PC-3 (cell line): ENCODE measurements around the gene CHRNA4. TPM values are rescaled to one million over a fixed set of nuclear protein-coding genes. Genes with fewer than 3 reads are reported as not detected.
A peak's percentile ranks its signal among the peaks of the same experiment; 100 is the strongest.

Experiments used
- ATAC-seq: fragments of 200-7000 bp; cut with Tn5 transposase; 2 replicates; pipeline ENCODE4 v1.9.1; 2020; ENCODE audit warnings: mild to moderate bottlenecking, moderate library complexity
- Bru-seq: library from RNA; stranded (reverse); fragments of 400-500 nt; gene quantifications from one replicate; lab custom pipeline; 2021; lab: Mats Ljungman, UMichigan
- BruChase-seq, 2 experiments: library from RNA; stranded (reverse); fragments of 400-500 nt; gene quantifications; one replicate each; lab custom pipeline; 2021; lab: Mats Ljungman, UMichigan
- BruUV-seq: library from RNA; stranded (reverse); fragments of 400-500 nt; replicated peaks from 2 replicates; lab custom pipeline; 2021; lab: Mats Ljungman, UMichigan
- CTCF ChIA-PET: fragments of 300-600 bp; sonication (Branson Sonifier 250); formaldehyde crosslinking; loops from one replicate; lab custom pipeline; 2022; ENCODE audit warnings: antibody characterized with exemption; lab: Charles Lee
- POLR2A ChIA-PET: fragments of 300-600 bp; sonication (Branson Sonifier 250); formaldehyde crosslinking; loops from one replicate; lab custom pipeline; 2022; ENCODE audit warnings: antibody characterized with exemption; ENCODE audit not compliant: unreplicated experiment; lab: Charles Lee
- DNase-seq: peaks from one replicate; pipeline ENCODE4 v3.0.0-alpha.2; 2015
- H2AFZ ChIP-seq: fragments of 300-600 bp; sonication (generic); 2 replicates; pipeline ENCODE4 v1.6.0; 2016; ENCODE audit warnings: antibody characterized with exemption, low read length
- H3F3A ChIP-seq: fragments of 300-600 bp; sonication (generic); one replicate; pipeline ENCODE4 v1.6.0; 2017; ENCODE audit warnings: antibody characterized with exemption, low read length, control low read depth, mild to moderate bottlenecking; ENCODE audit not compliant: unreplicated experiment
- H3K27ac ChIP-seq: fragments of 300-600 bp; sonication (generic); 2 replicates; pipeline ENCODE4 v1.5.1; 2016; ENCODE audit warnings: mild to moderate bottlenecking, low read length
- H3K27me3 ChIP-seq: fragments of 300-600 bp; sonication (generic); 2 replicates; pipeline ENCODE4 v1.6.1; 2016; ENCODE audit warnings: low read length, mixed read lengths
- H3K36me3 ChIP-seq: fragments of 300-600 bp; sonication (generic); 2 replicates; pipeline ENCODE4 v1.6.1; 2016; ENCODE audit warnings: low read depth, mixed run types, low read length, mixed read lengths
- H3K4me1 ChIP-seq: fragments of 300-600 bp; sonication (generic); 2 replicates; pipeline ENCODE4 v1.5.1; 2016; ENCODE audit warnings: low read length; ENCODE audit not compliant: insufficient read depth
- H3K4me2 ChIP-seq: fragments of 300-600 bp; sonication (generic); 2 replicates; pipeline ENCODE4 v1.6.0; 2016; ENCODE audit warnings: low read length
- H3K4me3 ChIP-seq: fragments of 300-600 bp; sonication (generic); 2 replicates; pipeline ENCODE4 v1.5.1; 2016; ENCODE audit warnings: mild to moderate bottlenecking, low read length, mixed read lengths
- H3K79me2 ChIP-seq: fragments of 300-600 bp; sonication (generic); 2 replicates; pipeline ENCODE4 v1.6.1; 2017; ENCODE audit warnings: low read length, mixed read lengths
- H3K9ac ChIP-seq: fragments of 300-600 bp; sonication (generic); 2 replicates; pipeline ENCODE4 v1.6.0; 2016; ENCODE audit warnings: mild to moderate bottlenecking, low read length
- H3K9me2 ChIP-seq: fragments of 300-600 bp; sonication (generic); replicated peaks from 2 replicates; pipeline ENCODE4 v1.6.1; 2016; ENCODE audit warnings: mixed run types, low read length, mixed read lengths
- H3K9me3 ChIP-seq: fragments of 300-600 bp; sonication (generic); 2 replicates; pipeline ENCODE4 v1.6.1; 2016; ENCODE audit warnings: low read length, mixed read lengths
- H4K20me1 ChIP-seq: fragments of 300-600 bp; sonication (generic); 2 replicates; pipeline ENCODE4 v1.6.1; 2016; ENCODE audit warnings: low read length, mixed read lengths
- EZH2 ChIP-seq: fragments of 300-600 bp; sonication (generic); IDR thresholded peaks from one replicate; pipeline ENCODE4 v1.6.1; 2017; ENCODE audit warnings: antibody characterized with exemption, mild to moderate bottlenecking, low read length; ENCODE audit not compliant: unreplicated experiment
- EZH2phosphoT487 ChIP-seq: fragments of 300-600 bp; sonication (generic); IDR thresholded peaks from 2 replicates; pipeline ENCODE4 v1.6.1; 2018; ENCODE audit warnings: mild to moderate bottlenecking, antibody characterized with exemption, low read length, borderline replicate concordance
- intact Hi-C: fragments of 100-400 bp; cut with micrococcal nuclease; formaldehyde crosslinking; loops from 2 replicates; pipeline ENCODE4 v1.9.0; 2023
- long read RNA-seq: library from polyadenylated mRNA; unstranded; transcript quantifications from one replicate; pipeline ENCODE4 v2.0.0, GENCODE V29; 2021; ENCODE audit not compliant: unreplicated experiment
- total RNA-seq: library from RNA; depleted of rRNA; stranded (reverse); fragments of >200 nt; gene quantifications from 2 replicates; pipeline ENCODE4 v1.2.3, GENCODE V29; 2014; rRNA removed
- TF ChIP-seq, protein P1 (sequence below): fragments of 300-600 bp; sonication (generic); conservative IDR thresholded peaks from 2 replicates; pipeline ENCODE4 v1.5.1; 2017; ENCODE audit warnings: antibody characterized with exemption, low read depth, mild to moderate bottlenecking, low read length

CHRNA4 gene
- total RNA-seq, result not detected in 2 replicates
- Bru-seq, nascent RNA, result percentile 8 among the genes with signal in this experiment
- not detected for BruChase-seq, experiment 1, labeled RNA remaining after a 6-hour chase
- BruChase-seq, experiment 2, labeled RNA remaining after a 2-hour chase, result not detected
- long read RNA-seq, result 0 reads

DNA sequence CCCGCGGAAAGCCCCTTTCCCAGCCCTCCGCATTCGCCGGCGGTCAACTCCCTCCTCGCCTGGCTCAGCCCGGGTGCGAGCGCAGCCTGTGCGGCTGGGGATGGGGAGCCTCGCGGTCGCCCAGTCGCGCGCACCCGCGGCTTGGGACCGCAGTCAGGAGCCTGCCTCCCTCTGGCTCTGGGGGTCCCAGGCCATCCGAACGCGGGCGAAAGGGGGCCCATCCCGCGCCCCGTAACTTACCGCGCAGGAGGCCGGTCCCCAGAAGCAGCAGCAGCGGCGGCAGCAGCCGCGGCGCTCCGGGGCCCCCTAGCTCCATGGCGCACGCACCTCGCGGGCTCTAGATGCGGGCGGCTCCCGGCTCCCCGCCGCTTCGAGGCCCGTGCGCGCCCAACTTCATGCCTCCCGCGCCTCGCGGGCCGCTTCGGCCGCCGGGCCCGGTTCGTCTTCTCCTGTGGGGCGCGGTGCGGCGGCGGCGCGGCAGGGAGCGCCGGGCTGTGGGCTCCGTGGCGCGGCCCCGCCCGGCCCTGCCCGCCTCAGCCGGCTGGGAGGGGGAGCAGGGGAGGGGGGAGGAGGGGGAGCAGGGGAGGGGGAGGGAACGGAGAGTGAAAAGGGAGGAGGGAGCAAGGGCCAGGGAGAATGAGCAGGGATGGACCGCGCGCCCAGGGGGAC lies at the start of gene CHRNA4:
Gene CHRNA4 (minus strand): TSS at position 500 of the 669 bp plus-strand sequence. CDS start 184 bp downstream, at position 316.
- CTCF ChIA-PET, result no interaction called here
- Histone ChIP-seq H2AFZ (no peak within 1 kb of the TSS), H3K27me3 (0 out of 2 replicates have a peak, but pooled peaks cover 4% of the 10 kb centered on the region), H3K4me1 (no peaks in the 10 kb centered on the region), H3K9me3 (no peaks in the 10 kb centered on the region), H3K4me2 (no peak within 1 kb of the TSS), H3K27ac (no peak within 1 kb of the TSS), H3F3A (no peaks in the 10 kb centered on the region), H3K79me2 (no peaks in the 10 kb centered on the region), H3K9me2 (no peaks in the 10 kb centered on the region), H3K36me3 (no peaks in the 10 kb centered on the region), H3K9ac (no peak within 1 kb of the TSS), H4K20me1 (no peaks in the 10 kb centered on the region), H3K4me3 (no peak within 1 kb of the TSS)
- no TSS peak for BruUV-seq
- TF ChIP-seq, protein P1, sequence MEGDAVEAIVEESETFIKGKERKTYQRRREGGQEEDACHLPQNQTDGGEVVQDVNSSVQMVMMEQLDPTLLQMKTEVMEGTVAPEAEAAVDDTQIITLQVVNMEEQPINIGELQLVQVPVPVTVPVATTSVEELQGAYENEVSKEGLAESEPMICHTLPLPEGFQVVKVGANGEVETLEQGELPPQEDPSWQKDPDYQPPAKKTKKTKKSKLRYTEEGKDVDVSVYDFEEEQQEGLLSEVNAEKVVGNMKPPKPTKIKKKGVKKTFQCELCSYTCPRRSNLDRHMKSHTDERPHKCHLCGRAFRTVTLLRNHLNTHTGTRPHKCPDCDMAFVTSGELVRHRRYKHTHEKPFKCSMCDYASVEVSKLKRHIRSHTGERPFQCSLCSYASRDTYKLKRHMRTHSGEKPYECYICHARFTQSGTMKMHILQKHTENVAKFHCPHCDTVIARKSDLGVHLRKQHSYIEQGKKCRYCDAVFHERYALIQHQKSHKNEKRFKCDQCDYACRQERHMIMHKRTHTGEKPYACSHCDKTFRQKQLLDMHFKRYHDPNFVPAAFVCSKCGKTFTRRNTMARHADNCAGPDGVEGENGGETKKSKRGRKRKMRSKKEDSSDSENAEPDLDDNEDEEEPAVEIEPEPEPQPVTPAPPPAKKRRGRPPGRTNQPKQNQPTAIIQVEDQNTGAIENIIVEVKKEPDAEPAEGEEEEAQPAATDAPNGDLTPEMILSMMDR, result no peak
- no peak for TF ChIP-seq EZH2
- TF ChIP-seq EZH2phosphoT487, result no peak
- DNase-seq (no peak), ATAC-seq (no peak)
- intact Hi-C loops, result no loop called here
- POLR2A ChIA-PET, result no interaction called here

DNA sequence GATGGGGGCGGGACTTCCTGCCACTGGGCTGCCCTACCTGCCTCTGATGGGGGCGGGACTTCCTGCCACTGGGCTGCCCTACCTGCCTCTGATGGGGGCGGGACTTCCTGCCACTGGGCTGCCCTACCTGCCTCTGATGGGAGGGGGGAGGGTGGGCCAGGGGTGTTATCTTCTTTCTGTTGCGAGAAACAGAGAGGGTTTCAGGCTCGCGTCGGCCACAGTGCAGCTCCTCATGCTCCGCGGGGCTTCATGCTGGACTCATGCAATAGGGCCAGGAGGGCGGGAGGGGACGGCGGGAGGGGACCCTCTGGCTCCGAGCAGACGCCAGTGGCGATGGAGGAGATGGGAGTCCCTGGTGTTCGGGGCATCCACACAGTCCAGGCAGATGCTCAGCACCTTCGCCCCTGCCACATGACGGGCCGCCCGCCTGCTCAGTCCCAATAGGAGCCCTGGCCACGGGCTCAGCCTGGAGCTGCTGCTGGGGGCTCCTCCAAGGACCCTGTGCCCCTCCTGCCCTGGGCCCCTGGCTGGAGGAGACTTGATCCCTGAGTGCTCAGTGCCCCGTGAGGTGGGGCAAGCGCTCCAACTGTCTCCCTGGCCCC lies 48.8 kb upstream of the CHRNA4 start:
- no peaks in the 10 kb centered on the region for H3K79me2 ChIP-seq
- H3F3A ChIP-seq, result no peaks in the 10 kb centered on the region
- H3K4me1 ChIP-seq, result no peaks in the 10 kb centered on the region
- intact Hi-C loops, result no loop called here
- H3K27me3 ChIP-seq, result peaks cover 11% of the 10 kb centered on the region
- H3K9me2 ChIP-seq, result no peaks in the 10 kb centered on the region
- no peak overlapping the region for H3K4me3 ChIP-seq
- no peak overlapping the region for H3K4me2 ChIP-seq
- ATAC-seq, result no peak
- H4K20me1 ChIP-seq, result no peaks in the 10 kb centered on the region
- H3K36me3 ChIP-seq, result no peaks in the 10 kb centered on the region
- H3K27ac ChIP-seq, result no peak overlapping the region
- TF ChIP-seq EZH2phosphoT487 (no peak), EZH2 (no peak)
- TF ChIP-seq, protein P1, result no peak
- ChIA-PET CTCF (no interaction called here), POLR2A (interaction anchor here (0.6 kb wide), 1 partner anchor 127 kb away, joined by 3 read pairs; no protein-coding TSS in a partner anchor)
- DNase-seq, result no peak
- no TSS peak for BruUV-seq
- H2AFZ ChIP-seq, result no peak overlapping the region
- no peak overlapping the region for H3K9ac ChIP-seq
- H3K9me3 ChIP-seq, result no peaks in the 10 kb centered on the region
